HG02981 (cell line): ENCODE data around the gene PLB1.
"Not testable (repeated sequence)": the region's sequence is repeated elsewhere in the genome, so short reads cannot be mapped to it uniquely, and the experiment has no call there.

Experiments
- ATAC-seq: cut with Tn5 transposase; IDR thresholded peaks from one replicate; pipeline ENCODE4 v1.9.1; 2021; ENCODE audit warnings: mild to moderate bottlenecking, moderate library complexity; ENCODE audit not compliant: unreplicated experiment

The PLB1 gene

DNA sequence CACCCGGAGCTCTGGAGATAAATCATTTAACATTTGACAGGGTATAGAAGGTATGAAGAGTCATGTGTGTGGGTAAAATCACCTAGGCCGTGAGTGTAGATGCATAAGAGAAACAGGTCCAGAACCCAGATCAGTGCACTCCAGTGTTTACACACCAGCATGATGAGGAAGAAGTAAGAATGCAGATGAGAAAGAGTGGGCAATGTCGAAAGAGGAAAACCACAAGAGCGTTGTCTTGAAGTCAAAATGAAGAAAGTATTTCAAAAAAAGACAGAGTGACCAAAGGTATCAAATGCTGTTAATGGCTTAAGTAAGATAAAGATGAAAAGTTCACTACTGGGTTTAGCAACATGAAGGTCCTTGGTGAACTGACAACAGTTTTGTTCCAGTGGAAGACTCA, 32.0 kb upstream of the PLB1 start:
- no peak for ATAC-seq

DNA sequence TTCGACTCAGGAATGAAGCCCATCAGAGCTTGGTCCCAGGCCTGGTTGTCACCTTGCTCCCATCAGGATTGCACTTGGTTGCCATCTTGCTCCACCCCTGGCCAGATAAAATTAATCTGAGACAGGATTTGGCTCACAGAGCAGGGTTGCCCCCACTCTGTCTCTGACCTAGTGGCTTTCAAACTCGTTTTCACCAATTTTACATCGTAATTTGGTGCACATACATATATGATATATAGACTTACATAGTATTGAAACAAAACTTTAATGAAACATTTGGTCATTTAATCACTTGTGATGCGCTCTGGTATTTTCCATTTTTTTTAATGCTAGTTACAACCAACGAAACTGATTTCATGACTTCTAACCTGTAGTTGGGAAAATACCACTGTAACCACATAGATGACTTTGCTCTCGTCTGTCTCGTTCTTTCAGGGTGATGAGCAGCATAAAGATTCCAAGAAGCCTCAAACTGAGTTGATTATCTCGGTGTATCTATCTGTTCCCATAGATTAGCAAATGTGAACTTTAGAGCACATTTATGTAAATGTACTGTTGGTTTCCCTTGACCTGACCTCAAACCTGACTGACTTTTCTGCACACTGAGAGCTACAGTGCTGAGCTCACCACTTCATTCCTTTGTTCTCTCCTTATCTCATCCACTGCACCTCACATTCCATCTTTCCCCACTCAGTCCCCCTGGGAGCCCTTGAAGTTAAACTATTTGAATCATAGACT, 30.5 kb upstream of the PLB1 start:
- no peak for ATAC-seq

DNA sequence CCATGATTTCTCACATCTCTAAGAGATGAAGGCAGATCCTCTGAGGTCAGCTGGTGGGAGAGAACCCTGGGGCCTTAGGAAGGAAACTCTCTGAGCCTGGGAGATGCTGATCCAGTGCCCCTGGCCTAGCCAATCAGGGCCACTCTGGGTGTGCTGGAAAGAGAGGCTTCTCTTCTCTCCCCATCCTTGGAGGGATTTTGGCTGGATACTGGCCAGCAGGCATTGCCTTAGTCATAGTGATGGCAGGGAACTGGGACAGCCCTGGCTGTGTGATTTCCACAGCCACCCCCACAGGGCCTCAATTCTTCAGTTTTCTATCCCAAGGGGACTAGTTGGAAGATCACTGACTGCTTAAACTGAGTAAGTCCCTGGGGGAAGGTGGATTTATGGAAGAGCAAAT, 26.6 kb upstream of the PLB1 start:
- no peak for ATAC-seq

DNA sequence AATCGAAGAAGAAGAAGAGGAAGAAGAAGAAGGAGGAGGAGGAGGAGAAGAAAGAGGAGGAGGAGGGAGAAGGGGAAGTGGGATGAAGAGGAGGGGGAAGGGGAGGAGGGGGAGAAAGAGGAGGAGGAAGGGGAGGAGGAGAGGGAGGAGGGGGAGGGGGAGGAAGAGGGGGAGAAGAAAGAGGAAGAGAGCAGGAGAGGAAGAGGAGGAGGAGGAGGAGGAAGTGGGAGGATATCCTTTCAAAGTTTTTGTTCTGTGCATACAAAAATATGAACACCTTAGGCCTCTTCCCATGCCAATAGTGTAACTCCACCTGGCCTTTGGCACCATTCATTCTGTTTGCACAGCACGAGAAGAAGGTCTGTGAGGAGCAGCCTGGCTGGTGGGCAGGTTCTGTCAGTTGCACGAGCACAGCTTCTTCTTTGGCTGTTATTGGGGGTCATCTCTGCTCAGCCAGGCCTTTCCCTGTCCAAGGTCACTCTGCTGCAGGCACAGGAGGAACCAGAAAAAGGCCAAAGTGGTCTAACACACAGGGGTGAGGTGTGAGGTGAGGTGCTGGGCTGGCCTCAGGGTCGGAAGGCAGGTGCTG, 25.8 kb upstream of the PLB1 start:
- no peak for ATAC-seq

DNA sequence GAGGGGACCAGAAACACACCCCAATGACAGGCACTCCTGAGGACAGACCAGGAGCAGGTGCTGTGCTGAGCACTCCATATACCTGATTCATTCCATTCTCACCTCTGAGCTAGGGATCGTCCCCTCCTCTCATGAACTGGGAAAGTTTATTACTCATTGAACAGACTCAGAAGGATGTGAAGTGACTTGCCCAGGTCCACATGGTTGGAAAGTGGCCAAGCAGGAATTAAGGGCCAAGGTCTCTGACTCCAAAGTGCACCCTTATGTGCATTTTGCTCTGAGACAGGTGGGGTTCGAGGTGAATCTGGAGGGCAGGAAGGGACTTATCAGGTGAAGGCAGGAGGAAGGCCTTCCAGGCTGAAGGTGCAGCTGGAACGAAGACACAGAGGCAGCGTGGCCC, 25.1 kb upstream of the PLB1 start:
- no peak for ATAC-seq

DNA sequence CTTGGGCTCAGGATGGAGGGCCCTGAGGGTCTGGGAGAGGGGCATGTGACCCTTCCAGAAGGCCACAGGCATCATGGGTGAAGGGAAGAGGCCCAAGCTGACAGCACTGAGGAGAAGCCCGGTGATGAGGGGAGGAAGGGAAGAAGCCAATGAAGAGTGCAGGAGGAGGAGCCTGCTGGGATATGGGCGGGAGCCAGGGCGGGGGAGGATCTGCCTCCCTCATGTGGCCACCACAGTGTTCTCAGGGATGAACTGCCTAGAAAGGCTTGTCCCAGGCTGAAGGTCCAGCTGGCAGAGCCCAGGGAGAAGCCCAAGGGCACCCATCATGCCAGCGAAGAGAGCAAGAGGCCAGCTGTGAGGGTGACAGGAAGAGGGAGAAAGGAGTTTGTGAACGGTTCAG, 24.6 kb upstream of the PLB1 start:
- no peak for ATAC-seq

DNA sequence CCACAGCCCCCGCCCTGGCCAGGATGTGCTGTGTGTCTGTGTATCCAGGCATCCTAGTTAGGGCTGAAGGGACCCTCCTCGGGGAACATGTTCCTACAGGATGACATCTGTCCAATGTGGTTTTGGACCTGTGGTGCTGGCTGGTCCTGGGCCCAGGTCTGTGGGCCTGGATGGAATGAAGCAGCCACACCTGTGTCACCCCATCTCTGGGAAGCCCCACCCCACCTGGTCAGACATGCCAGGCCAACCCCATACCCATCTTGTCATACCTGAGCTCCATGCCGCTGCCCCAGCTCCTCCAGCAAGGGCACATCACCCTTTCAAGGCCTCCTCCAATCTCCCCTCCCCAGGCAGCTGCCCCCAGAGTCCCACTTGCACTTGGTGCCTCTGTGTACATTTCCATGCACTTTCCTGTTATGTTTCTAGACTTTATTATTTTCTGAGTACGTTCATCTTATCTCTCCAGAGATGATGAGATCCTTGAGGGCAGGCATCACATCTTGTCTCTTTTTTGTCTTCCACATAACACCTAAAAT, 24.1 kb upstream of the PLB1 start:
- no peak for ATAC-seq

DNA sequence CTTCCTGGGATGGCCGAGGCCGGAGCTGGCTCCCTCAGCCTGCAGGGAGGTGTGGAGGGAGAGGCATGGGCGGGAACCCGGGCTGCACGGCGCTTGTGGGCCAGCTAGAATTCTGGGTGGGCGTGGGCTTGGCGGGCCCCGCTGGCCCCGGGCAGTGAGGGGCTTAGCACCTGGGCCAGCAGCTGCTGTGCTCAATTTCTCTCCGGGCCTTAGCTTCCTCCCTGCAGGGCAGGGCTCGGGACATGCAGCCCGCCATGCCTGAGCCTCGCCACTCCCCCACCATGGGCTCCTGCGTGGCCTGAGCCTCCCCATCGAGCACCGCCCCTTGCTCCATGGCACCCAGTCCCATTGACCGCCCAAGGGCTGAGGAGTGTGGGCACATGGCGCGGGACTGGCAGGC, 23.2 kb upstream of the PLB1 start:
- not testable (repeated sequence) for ATAC-seq

DNA sequence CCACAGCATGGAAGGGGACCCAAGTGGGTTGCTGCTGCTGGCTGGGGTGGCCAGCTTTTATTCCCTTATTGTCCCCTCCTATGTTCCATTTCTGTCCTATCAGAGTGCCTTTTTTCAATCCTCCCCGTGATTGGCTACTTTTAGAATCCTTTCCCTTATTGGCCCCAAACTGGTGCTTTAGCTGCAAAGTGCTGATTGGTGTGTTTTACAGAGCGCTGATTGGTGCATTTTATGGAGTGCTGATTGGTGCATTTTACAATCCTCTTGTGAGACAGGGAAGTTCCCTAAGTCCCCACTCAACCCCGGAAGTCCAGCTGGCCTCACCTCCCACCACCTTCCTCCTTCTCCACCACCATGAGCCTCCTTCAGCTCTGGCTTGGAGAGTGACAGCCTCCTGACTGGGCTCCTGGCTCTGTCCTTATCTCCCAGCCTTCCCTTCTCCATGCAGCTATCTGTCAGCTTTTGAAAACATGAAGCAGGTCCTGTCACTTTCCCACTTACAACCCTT, 20.7 kb upstream of the PLB1 start:
- no peak for ATAC-seq

DNA sequence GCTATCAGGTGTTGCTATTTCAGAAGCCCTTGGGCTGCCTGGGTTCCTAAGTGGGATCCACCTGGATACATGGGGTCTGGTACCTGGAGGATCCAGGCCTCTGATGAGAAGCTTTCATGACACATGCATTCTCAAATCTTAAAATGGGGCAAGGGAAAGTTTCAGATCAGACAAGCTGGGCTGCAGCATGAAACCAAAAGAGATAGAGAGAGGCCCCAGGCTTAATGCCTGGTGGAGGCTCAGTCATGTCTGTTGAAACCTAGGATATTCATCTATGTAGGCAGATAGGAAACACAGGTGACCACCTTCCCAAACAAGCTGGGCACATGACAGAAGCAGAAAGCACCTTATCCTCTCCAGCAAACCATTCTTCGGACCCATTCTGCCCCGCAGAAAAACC, 18.8 kb upstream of the PLB1 start:
- ATAC-seq: no peak

DNA sequence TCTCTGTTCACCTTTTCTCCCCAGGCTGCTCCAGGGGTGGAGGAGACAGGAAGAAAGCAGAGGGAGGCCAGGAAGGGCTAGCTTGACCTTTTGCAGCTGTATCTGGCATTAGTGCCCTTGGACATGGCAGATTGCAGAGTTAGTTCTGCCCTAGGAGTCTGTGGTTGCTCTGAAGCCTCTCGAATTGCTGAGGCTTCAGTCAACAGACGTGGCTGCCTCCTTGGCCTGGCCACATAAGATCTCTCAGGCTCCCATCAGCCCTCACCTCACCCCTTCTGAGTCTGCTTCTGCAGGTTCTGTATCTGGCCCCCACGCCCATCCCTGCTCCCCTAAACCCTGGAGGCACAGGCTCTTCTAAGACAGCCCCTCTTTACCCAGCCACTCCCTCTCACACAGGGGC, 18.2 kb upstream of the PLB1 start:
- ATAC-seq: no peak

DNA sequence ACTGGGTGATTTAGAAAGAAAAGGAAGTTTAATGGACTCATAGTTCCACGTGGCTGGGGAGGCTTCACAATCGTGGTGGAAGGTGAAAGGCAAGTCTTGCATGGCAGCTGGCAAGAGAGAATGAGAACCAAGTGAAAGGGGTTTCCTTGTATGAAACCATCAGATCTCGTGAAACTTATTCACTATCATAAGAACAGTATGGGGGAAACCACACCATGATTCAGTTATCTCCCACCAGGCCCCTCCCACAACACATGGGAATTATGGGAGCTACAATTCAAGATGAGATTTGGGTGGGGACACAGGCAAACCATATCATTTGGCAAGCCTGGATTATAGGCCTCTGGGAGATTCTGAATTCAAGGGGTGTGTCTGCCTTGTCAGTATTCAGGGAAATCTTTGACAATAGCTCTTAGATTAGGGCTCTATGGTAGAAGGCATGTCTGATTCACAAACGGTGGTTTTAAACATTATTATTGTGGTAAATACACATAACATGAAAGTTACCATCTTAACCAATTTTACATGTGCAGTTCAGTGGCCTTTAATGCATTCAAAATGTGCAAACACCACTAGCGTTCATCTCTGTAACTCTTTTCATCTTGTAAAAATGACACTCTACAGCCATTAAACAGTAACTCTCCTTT, 15.3 kb upstream of the PLB1 start:
- ATAC-seq: no peak

DNA sequence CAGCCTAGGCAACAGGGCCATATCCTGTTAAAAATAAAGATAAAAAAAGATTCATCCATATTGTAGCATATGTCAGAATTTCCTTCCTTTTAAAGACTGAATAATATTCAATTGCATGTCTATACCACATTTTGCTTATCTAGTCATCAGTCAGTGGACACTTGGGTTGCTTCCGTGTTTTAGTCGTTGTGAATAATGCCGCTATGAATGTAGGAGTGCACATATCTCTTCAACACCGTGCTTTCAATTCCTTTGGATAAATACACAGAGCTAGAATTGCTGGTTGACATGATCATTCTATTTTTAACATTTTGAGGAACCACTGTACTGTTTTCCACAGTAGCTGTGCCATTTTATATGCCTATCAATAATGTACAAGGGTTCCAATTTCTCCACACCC, 14.0 kb upstream of the PLB1 start:
- no peak for ATAC-seq

DNA sequence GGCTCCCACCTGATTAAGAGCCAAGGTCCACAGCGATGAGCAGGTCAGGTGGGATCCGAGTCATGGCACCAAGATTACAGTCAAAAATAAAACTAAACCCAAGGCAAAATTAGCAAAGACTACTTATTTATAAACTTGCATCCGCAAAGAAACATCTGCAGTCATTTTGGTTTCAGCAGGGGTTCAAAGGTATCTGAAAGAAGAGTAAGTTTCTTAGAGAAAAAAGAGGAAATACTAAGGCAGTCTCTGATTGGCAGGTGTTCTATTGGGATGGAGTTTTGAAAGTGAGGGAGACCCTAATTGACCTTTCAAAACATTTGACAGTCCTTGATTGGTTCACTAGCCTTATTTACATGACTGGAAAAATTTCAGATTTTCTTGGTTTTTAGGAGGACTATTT, 11.0 kb upstream of the PLB1 start:
- no peak for ATAC-seq

DNA sequence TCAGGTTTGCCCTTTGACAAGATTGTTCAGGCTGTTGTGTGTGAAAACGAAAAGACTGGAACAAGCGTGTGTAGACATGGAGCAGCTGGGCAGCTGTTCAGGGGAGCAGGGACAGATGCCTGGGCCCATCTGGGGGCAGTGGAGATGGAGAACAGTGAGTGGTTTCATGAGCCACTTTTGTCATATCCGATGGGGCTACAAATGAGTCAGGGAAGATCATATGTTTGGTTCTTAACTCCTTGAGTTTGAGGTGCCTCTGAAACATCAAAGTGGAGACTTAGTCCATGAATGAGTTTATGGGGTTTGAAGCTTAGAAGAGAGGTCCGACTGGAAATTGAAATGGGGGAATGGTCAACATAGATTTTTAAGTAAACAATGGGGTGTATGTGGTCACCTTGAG, 9.3 kb upstream of the PLB1 start:
- no peak for ATAC-seq

DNA sequence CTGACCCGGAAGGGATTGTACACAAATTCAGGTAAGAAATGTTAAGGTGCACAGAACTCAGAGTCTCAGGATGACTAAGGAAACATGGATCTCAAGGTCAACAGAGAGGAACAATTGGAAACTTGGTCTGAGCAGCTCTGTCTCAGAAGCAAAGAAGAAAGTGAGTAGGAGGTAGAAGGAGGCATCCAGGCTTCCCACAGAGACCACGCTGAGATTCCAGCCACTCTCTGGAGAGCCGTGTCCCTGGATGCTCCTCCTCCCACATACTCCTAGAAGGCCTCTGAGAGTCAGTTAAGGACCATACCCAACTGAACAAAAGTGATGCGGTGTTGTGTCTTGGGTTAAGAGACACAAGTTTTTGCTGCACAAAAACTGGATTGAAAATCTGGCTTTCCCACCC, 8.6 kb upstream of the PLB1 start:
- no peak for ATAC-seq

DNA sequence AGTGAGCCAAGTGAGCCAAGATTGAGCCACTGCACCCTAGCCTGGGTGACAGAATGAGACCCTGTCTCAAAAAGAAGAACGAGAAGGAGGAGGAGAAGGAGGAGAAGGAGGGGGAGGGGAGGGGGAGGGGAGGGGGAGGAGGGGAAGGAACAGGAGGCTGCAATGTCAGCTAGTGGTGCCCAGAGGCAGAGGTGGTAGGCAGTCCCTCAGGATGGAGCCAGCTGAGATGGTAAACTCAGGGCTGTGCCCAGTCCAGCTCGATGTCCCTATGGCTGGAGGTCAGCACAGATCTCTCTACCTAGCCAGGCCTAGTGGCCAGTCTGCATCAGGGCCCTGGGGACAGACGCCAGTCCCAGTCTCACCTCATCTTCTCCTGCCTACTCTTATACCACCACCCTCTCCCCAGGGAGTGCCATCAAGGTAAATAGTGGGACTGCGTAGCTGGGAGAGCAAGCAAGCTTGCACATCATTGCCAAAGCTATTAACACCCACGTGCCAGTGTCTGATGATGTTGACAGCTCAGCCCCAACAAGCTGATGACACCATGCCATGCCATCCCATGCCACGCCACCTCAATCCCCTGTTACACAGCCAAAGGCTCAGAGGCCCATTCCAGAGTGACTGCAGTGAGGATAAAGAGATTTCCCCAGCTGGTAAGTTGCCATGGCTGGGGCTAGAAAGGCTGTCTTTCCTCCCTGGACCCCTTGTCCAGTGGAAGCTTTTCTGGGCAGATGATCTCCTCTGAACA, 7.6 kb upstream of the PLB1 start:
- ATAC-seq: no peak

DNA sequence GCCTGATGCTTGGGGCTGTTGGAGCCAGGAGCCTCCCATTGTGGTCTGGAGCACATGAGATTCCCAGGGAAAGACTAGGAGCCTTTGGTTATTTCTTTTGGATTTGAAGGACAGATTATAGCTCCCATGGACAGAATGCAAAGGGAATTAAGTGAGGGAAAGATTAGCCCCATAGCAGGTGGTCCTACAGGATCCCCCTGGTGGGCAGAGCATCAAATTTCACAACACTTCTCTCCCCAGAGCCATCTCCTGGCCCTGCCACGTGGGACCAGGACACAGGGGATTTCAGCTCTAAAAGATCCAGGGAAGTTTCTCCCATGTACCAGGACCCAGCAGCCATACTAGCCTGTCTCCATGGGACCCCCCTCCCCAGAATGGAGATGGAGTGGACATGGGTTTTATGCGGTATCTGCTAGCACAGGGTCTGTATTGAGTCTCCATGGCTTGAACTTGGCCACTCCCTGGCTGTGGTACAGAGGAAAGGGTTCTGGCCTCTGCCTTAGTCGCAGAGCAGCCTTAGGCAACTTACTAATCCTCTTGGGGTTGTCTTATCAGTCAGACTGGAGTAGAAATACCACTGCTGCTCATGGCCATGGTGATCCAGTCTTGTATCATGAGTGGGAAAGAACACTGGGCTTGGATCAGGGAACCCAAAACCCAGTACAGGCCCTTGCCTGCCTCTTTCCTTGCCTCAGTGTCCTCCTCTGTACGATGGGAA, 6.8 kb upstream of the PLB1 start:
- no peak for ATAC-seq

DNA sequence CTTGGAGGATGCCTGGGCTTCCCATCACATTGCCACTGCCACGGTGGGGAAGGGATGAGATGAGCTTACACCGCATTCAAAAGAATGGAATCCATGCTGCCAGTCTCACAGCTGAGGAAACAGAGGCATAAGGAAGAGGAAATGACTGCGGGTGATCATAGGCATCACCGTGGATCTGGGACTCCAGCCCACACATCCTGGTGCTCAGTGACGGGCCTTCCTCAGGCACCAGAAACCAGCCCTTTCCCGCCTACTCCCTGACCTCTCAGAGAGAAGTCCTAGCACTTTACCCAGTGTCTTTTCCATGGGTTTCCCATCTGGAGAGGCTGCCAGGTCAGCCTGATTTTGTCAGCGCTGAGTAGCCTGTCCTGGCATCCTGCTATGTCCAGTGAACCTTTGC, 5.3 kb upstream of the PLB1 start:
- ATAC-seq: no peak

DNA sequence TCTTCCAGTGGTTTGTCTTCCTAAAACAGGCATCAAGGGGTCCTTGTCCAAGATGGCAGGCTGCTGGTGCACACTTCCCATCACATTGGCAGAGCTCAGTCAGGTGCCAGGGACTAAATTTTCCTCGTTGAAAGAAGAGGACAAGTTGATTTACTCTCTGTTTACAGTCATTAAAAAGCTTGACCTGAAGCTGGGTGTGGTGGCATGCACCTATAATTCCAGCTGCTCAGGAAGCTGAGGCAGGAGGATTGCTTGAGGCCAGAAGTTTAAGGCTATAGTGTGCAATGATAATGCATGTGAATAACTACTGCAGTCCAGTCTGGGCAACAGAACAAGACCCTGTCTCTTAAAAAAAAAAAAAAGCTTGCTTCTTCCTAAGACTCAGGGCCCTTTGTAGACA, 3.6 kb upstream of the PLB1 start:
- ATAC-seq: no peak

DNA sequence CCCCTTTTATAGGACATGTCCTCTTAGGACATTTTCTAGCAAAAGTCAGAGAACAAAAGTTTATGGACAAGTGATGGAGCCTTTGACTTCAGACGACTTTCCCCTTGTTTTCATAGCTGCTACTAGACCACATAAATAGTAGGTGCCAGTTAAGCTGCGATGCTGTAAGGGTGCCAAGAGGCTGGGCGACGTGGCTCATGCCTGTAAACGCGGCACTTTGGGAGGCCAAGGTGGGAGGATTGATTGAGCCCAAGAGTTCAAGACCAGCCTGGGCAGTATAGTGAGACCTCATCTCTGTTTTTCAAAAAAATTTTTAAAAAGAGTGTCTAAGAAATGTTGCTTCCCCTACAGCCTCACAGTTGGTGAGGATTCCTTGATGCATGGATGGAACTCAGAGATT, 2.2 kb upstream of the PLB1 start:
- ATAC-seq: no peak
